K562 (cell line): Measurements from ENCODE around the gene CRX. TPM values are rescaled to one million over a fixed set of nuclear protein-coding genes. Genes with fewer than 3 reads are reported as not detected.
"Not testable (repeated sequence)": the region's sequence is repeated elsewhere in the genome, so short reads cannot be mapped to it uniquely, and the experiment has no call there.

Experiments
- ATAC-seq: fragments of 200-7000 bp; cut with Tn5 transposase; 3 replicates; pipeline ENCODE4 v1.9.1; 2020; ENCODE audit warnings: moderate library complexity
- BruUV-seq: library from RNA; stranded (reverse); fragments of 400-500 nt; replicated peaks from 2 replicates; lab custom pipeline; 2021; lab: Mats Ljungman, UMichigan
- CTCF ChIA-PET: fragments of 300-600 bp; formaldehyde crosslinking; extraction: SDS; loops from one replicate; lab custom pipeline; 2021; ENCODE audit warnings: low intra/inter-chr PET ratio; lab: Yijun Ruan, JAX
- POLR2A ChIA-PET: fragments of 300-600, 350-650 bp; sonication (Branson Sonifier 250); formaldehyde crosslinking; extraction: SDS; loops from one replicate; lab custom pipeline; 2021; ENCODE audit warnings: antibody characterized with exemption, inconsistent platforms; lab: Yijun Ruan, JAX
- DNase-seq, 4 experiments: peaks; one replicate each; pipeline versions ENCODE4 v3.0.0 to v3.0.0-alpha.2; 2011 to 2018; ENCODE audit warnings: low spot score in 3 of 4, mixed read lengths in 3 of 4; ENCODE audit errors: extremely low read depth in 1 of 4
- FAIRE-seq: peaks from 2 replicates; lab custom pipeline; 2011; peaks lifted over from hg19 to GRCh38; lab: Jason Lieb, UNC
- H2AFZ ChIP-seq: 2 replicates; pipeline ENCODE4 v1.6.0; 2011; ENCODE audit warnings: low read depth, low read length, control low read depth, inconsistent platforms
- H3K27ac ChIP-seq: fragments of 200-600 bp; 3 replicates; pipeline ENCODE4 v1.8.0; 2011; ENCODE audit warnings: low read depth, mild to moderate bottlenecking, control low read depth, inconsistent platforms, low read length, moderate library complexity, mixed read lengths; ENCODE audit errors: extremely low read depth
- H3K27me3 ChIP-seq, 2 experiments: fragments of 300-600 bp in 1 of 2; 2 replicates in 1 of 2; 3 replicates in 1 of 2; pipeline versions ENCODE4 v1.6.0 to v1.8.0; 2011; ENCODE audit warnings: inconsistent platforms in 2 of 2, low read length in 2 of 2, mild to moderate bottlenecking in 1 of 2, mixed read lengths in 1 of 2, moderate library complexity in 1 of 2; ENCODE audit not compliant: control insufficient read depth in 2 of 2, insufficient read depth in 2 of 2
- H3K36me3 ChIP-seq: fragments of 300-600 bp; 3 replicates; pipeline ENCODE4 v1.8.0; 2011; ENCODE audit warnings: mild to moderate bottlenecking, low read length, inconsistent platforms; ENCODE audit not compliant: control insufficient read depth, insufficient read depth
- H3K4me1 ChIP-seq, 2 experiments: fragments of 200-600 bp in 1 of 2; replicated peaks in 1 of 2; 2 replicates in 1 of 2; 3 replicates in 1 of 2; pipeline versions ENCODE4 v1.5.1 to v1.8.0; 2011; ENCODE audit warnings: inconsistent platforms in 2 of 2, low read length in 2 of 2, mild to moderate bottlenecking in 1 of 2, mixed read lengths in 1 of 2, moderate library complexity in 1 of 2; ENCODE audit not compliant: control insufficient read depth in 2 of 2, insufficient read depth in 2 of 2
- H3K4me2 ChIP-seq: 2 replicates; pipeline ENCODE4 v1.6.1; 2011; ENCODE audit warnings: low read length, control low read depth, inconsistent platforms, mixed read lengths; ENCODE audit not compliant: insufficient read depth
- H3K4me3 ChIP-seq: fragments of 200-600 bp; sonication (generic), shearing (Covaris generic); 2 replicates; pipeline ENCODE4 v1.5.1; 2016; ENCODE audit warnings: control low read depth, inconsistent platforms
- H3K79me2 ChIP-seq: fragments of 200-600 bp; 3 replicates; pipeline ENCODE4 v1.8.0; 2011; ENCODE audit warnings: low read length, inconsistent platforms; ENCODE audit not compliant: control insufficient read depth, insufficient read depth
- H3K9ac ChIP-seq, 2 experiments: 2 replicates each; pipeline versions ENCODE4 v1.6.0 to v1.6.1; 2011; ENCODE audit warnings: low read depth in 2 of 2, low read length in 2 of 2, control low read depth in 1 of 2, inconsistent platforms in 1 of 2, mild to moderate bottlenecking in 1 of 2, mixed read lengths in 1 of 2; ENCODE audit not compliant: insufficient read depth in 1 of 2
- H3K9me1 ChIP-seq: one replicate; pipeline ENCODE4 v1.6.0; 2011; ENCODE audit warnings: inconsistent platforms, mild to moderate bottlenecking, low read length, moderate library complexity; ENCODE audit not compliant: control insufficient read depth, insufficient read depth
- H3K9me3 ChIP-seq: replicated peaks from 2 replicates; pipeline ENCODE4 v1.5.1; 2011; ENCODE audit warnings: low read depth, low read length, inconsistent platforms; ENCODE audit not compliant: control insufficient read depth, insufficient read depth
- H4K20me1 ChIP-seq: replicated peaks from 2 replicates; pipeline ENCODE4 v1.6.1; 2011; ENCODE audit warnings: low read length, inconsistent platforms, mixed read lengths; ENCODE audit not compliant: control insufficient read depth, insufficient read depth
- ARID1B ChIP-seq: fragments of 450-650 bp; IDR thresholded peaks from 2 replicates; pipeline ENCODE4 v1.6.1; 2016; ENCODE audit warnings: antibody characterized with exemption, mild to moderate bottlenecking, inconsistent platforms
- BCOR ChIP-seq: fragments of 450-650 bp; IDR thresholded peaks from 2 replicates; pipeline ENCODE4 v1.6.1; 2016
- CXXC5 ChIP-seq: fragments of 250-450 bp; sonication (Bioruptor Pico); IDR thresholded peaks from 2 replicates; pipeline ENCODE4 v1.8.0; 2022; ENCODE audit warnings: inconsistent platforms, mild to moderate bottlenecking, moderate library complexity
- ESRRA ChIP-seq: fragments of 450-650 bp; IDR thresholded peaks from 2 replicates; pipeline ENCODE4 v1.6.1; 2014; ENCODE audit warnings: low read depth, mild to moderate bottlenecking, moderate library complexity, borderline replicate concordance
- JUN ChIP-seq, 2 experiments: sonication (generic) in 1 of 2; formaldehyde crosslinking in 1 of 2; IDR thresholded peaks; 2 replicates each; pipeline versions ENCODE4 v1.6.1 to v1.8.0; 2012 to 2022; ENCODE audit warnings: borderline replicate concordance in 2 of 2, mild to moderate bottlenecking in 2 of 2, improper control_type of control experiment in 1 of 2, low read depth in 1 of 2, low read length in 1 of 2, missing genetic modification reagents in 1 of 2
- JUNB ChIP-seq: fragments of 450-650 bp; formaldehyde crosslinking; conservative IDR thresholded peaks from 2 replicates; pipeline ENCODE4 v1.4.0; 2020; ENCODE audit warnings: mild to moderate bottlenecking
- JUND ChIP-seq, 2 experiments: IDR thresholded peaks; 2 replicates in 1 of 2; 3 replicates in 1 of 2; pipeline ENCODE4 v1.6.1; 2011; ENCODE audit warnings: borderline replicate concordance in 2 of 2, low read depth in 2 of 2, low read length in 2 of 2, improper control_type of control experiment in 1 of 2, missing biosample characterization in 1 of 2, missing genetic modification characterization in 1 of 2, missing genetic modification reagents in 1 of 2
- RCOR1 ChIP-seq, 2 experiments: IDR thresholded peaks; 2 replicates each; pipeline ENCODE4 v1.6.1; 2012; ENCODE audit warnings: low read depth in 2 of 2, low read length in 2 of 2, borderline replicate concordance in 1 of 2, improper control_type of control experiment in 1 of 2
- SMARCC2 ChIP-seq: fragments of 450-650 bp; IDR thresholded peaks from 2 replicates; pipeline ENCODE4 v1.6.1; 2017; ENCODE audit warnings: antibody characterized with exemption, moderate library complexity, mild to moderate bottlenecking, low read depth
- TRIM24 ChIP-seq, 2 experiments: fragments of 450-650 bp; IDR thresholded peaks; 2 replicates each; pipeline ENCODE4 v1.6.1; 2016
- ZBTB7A ChIP-seq: IDR thresholded peaks from 2 replicates; pipeline ENCODE4 v1.6.1; 2011; ENCODE audit warnings: low read depth, mild to moderate bottlenecking, low read length, moderate library complexity, borderline replicate concordance; ENCODE audit not compliant: control insufficient read depth
- WGBS: fragments of 100-300 bp; shearing (Covaris generic); methylation state at CpG from one replicate; pipeline ENCODE4 v1.1.6; 2016; ENCODE audit warnings: low coverage, mixed read lengths; ENCODE audit not compliant: insufficient coverage; ENCODE audit errors: missing lambda C conversion rate; 5-methylcytosine and 5-hydroxymethylcytosine counted together
- in situ Hi-C: fragments of 300-500 bp; cut with MboI; formaldehyde crosslinking; loops from 4 replicates; pipeline ENCODE4 v1.15.0; 2018; ENCODE audit warnings: inconsistent platforms, mixed read lengths
- intact Hi-C: fragments of 100-400 bp; cut with micrococcal nuclease; formaldehyde crosslinking; loops from 2 replicates; pipeline ENCODE4 v1.14.2; 2022
- polyA plus RNA-seq, 8 experiments: library from polyadenylated mRNA; depleted of rRNA in 4 of 8; stranded (reverse) in 5 of 8; unstranded in 3 of 8; fragments of >200 nt; fragmentation: Nextera tagmentation in 2 of 8; fragmentation: Illumina TruSeq in 1 of 8; extraction: Ambion mirVana in 2 of 8; extraction: Trizol in 1 of 8; gene quantifications; 2 replicates each; pipeline versions ENCODE4 v1.2.1 to v1.2.3, GENCODE V29; 2011 to 2014; ENCODE audit warnings: inconsistent platforms in 1 of 8, missing spikeins in 1 of 8
- total RNA-seq, 7 experiments: library from RNA; depleted of rRNA in 6 of 7; stranded (reverse); fragments of >200 nt in 6 of 7; fragmentation: Illumina TruSeq in 2 of 7; extraction: Trizol in 2 of 7; gene quantifications; 2 replicates each; pipeline versions ENCODE4 v1.2.1 to v1.2.3, GENCODE V29; 2011 to 2021; ENCODE audit warnings: low replicate concordance in 1 of 7
- TF ChIP-seq, protein P1 (sequence below): sonication (generic); formaldehyde crosslinking; IDR thresholded peaks from 2 replicates; pipeline ENCODE4 v1.8.0; 2022; ENCODE audit warnings: missing genetic modification reagents, mild to moderate bottlenecking, moderate library complexity, borderline replicate concordance
- TF ChIP-seq, protein P2 (sequence below): fragments of 450-650 bp; IDR thresholded peaks from 2 replicates; pipeline ENCODE4 v1.6.1; 2016

CRX gene
- total and polyA plus RNA-seq, 9 of the 15 experiments (the other 6 are each of a cell fraction or from before 2014, with no cell fraction given) = 0.01 TPM; not detected in 8

DNA sequence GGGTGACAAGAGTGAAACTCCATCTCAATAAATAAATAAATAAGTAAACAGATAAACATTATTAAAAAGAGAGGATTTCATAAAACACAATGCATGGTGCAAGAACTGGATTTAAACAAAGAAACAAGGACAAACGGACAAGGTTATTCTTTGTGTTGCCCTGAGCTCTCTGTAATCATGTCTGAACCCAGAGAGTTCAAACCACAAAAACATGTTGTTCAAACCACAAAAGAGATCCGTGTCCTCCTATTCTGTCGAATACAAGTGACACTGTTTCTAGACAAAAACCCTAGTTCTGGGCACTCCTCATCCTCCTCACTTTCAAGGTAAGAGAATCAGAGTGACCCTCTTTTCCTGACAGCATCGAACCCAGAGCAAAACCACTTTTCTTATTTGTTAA, 32.7 kb downstream of the CRX start:
- Histone ChIP-seq H3K4me2 (no peak overlapping the region), H4K20me1 (no peaks in the 10 kb centered on the region), H3K27me3 (peaks cover 3 to 5% of the 10 kb centered on the region in 2 experiments; a peak in 3 of 5 replicates), H3K36me3 (no peaks in the 10 kb centered on the region), H3K4me1 (peaks cover 5% of the 10 kb centered on the region in 2 experiments; a peak in 2 of 5 replicates), H3K9ac (no peak overlapping the region), H3K79me2 (no peaks in the 10 kb centered on the region), H3K4me3 (no peak overlapping the region), H3K9me1 (no peaks in the 10 kb centered on the region), H3K9me3 (no peaks in the 10 kb centered on the region)
- ATAC-seq = no peak
- no peak for FAIRE-seq
- intact Hi-C loops = no loop called here
- BruUV-seq = no TSS peak
- ChIA-PET POLR2A (no interaction called here), CTCF (no interaction called here)
- no peak for DNase-seq
- peak; percentile 52; the same call in 1 of the 2 replicates for TF ChIP-seq ESRRA
- TF ChIP-seq CXXC5 (CRISPR knock-in tag) = no peak
- TF ChIP-seq, all 486 proteins: peak for 1
- no peak overlapping the region for H3K27ac ChIP-seq
- 3% methylated on average over 4 of the region's 4 CpGs for WGBS
- no peak overlapping the region for H2AFZ ChIP-seq
- in situ Hi-C loops = no loop called here

DNA sequence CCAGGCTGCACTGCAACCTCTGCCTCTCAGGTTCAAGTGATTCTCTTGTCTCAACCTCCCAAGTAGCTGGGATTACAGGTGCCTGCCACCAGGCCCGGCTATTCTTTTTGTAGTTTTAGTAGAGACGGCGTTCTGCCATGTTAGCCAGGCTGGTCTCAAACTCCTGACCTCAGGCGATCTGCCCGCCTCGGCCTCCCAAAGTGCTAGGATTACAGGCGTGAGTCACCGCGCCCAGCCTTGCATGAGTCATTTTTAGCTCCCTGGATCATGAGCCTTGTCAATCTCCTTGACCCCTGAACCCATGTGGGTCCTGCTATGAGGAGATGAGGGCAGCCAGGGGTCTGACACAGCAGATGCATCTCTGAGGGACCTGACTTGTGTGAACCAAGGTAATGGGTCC, 36.5 kb downstream of the CRX start:
- H3K4me1 ChIP-seq, H3K9me3 ChIP-seq, H3K79me2 ChIP-seq, BruUV-seq, H3K27me3 ChIP-seq, H3K9ac ChIP-seq, H3K9me1 ChIP-seq, H3K27ac ChIP-seq, H4K20me1 ChIP-seq, H3K36me3 ChIP-seq, H2AFZ ChIP-seq, H3K4me2 ChIP-seq, intact Hi-C loops, CTCF ChIA-PET, H3K4me3 ChIP-seq: not testable (repeated sequence)
- WGBS = 2% methylated on average over 9 of the region's 9 CpGs
- in situ Hi-C loops = loop anchor here (5.0 kb wide), 1 partner anchor 56 kb away; the partner anchor contains the start of gene TPRX1
- peak; percentile 62 to 76 (median 71) for DNase-seq
- POLR2A ChIA-PET = interaction anchor here (1.2 kb wide), 1 partner anchor 11 kb away, joined by 3 read pairs; no protein-coding TSS in a partner anchor
- FAIRE-seq = peak; percentile 85
- peak; percentile 83 for ATAC-seq
- TF ChIP-seq, protein P1, sequence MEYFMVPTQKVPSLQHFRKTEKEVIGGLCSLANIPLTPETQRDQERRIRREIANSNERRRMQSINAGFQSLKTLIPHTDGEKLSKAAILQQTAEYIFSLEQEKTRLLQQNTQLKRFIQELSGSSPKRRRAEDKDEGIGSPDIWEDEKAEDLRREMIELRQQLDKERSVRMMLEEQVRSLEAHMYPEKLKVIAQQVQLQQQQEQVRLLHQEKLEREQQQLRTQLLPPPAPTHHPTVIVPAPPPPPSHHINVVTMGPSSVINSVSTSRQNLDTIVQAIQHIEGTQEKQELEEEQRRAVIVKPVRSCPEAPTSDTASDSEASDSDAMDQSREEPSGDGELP = peak; percentile 29; the same call in 1 of the 2 replicates
- TF ChIP-seq ARID1B (peak; percentile 88), BCOR (peak; percentile 45; the same call in 1 of the 2 replicates), ZBTB7A (peak; percentile 67; the same call in 1 of the 2 replicates), JUNB (CRISPR knock-in tag) (0 out of 2 replicates have a peak, but pooled peaks have one; percentile 43), JUN (IDR thresholded peaks at IDR 0.05; ENCODE audit: borderline replicate concordance, low read depth, low read length) (peak; percentile 87), JUN (CRISPR knock-in tag; IDR thresholded peaks at IDR 0.05; ENCODE audit: borderline replicate concordance) (0 out of 2 replicates have a peak, but pooled peaks have one; percentile 48), RCOR1 (IDR thresholded peaks at IDR 0.05; ENCODE audit: borderline replicate concordance in 1 of 2, low read depth in 2 of 2, low read length in 2 of 2) (0 out of 4 replicates have a peak, but pooled peaks of 1 of the 2 experiments have one; percentile 38), TRIM24 (IDR thresholded peaks at IDR 0.05) (peak; percentile 39 to 47; a peak in 2 of 4 replicates), JUND (IDR thresholded peaks at IDR 0.05; ENCODE audit: borderline replicate concordance, low read depth, low read length) (peak; percentile 95), JUND (tag; IDR thresholded peaks at IDR 0.05; ENCODE audit: borderline replicate concordance, low read depth, low read length) (peak; percentile 92), SMARCC2 (peak; percentile 88)
- TF ChIP-seq, protein P2, sequence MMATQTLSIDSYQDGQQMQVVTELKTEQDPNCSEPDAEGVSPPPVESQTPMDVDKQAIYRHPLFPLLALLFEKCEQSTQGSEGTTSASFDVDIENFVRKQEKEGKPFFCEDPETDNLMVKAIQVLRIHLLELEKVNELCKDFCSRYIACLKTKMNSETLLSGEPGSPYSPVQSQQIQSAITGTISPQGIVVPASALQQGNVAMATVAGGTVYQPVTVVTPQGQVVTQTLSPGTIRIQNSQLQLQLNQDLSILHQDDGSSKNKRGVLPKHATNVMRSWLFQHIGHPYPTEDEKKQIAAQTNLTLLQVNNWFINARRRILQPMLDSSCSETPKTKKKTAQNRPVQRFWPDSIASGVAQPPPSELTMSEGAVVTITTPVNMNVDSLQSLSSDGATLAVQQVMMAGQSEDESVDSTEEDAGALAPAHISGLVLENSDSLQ = peak; percentile 90
